ENCODE results near the gene NR4A1. TPM values are rescaled to one million over a fixed set of nuclear protein-coding genes. Genes with fewer than 3 reads are reported as not detected.

Gene NR4A1
- total and polyA plus RNA-seq, 10 donors, result 11.8 to 113 (median 50.3) TPM

DNA sequence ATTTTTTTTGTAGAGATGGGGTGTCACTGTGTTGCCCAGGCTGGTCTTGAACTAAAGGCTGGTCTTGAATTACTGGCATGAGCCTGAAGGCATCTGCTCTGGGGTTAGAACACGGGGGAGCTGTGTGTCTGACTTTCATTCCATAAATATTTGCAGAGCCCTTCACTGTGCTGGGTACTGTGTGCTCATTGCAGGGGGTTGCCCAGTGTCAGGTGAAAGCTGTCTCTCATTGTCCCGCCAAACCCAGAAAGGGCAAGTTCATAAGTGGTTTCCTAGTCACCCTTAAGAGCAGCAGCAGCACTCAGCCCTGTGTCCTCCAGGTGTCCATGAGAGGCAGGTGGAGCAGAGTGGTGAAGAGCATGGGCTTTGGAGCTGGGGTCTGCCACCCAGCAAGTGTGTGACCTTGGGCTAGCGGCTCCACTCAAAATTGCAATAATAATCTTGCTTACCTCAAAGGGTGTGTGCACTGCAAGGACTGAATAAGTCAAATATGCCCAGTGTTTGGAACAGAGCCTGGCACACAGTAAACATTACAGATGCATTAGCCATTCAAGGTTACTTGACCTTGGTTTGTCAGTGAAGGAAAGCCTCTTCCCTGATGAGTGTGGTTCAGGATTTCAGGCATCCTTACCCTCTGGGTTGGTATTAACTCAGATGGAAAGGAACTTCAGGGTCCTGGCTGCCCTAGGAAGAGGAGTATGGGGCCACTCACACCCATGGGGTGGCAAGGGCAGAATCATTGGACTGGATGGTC is 23.9 kb downstream of the NR4A1 start:
- H3K27ac ChIP-seq, result peak overlapping the region in 4 of 8 donors; percentile 26 to 78 (median 57)
- peaks cover 18 to 76% (median 55%) of the 10 kb centered on the region in 6 donors for H3K4me1 ChIP-seq
- H3K9me3 ChIP-seq, result no peaks in the 10 kb centered on the region
- 76 to 90% (median 89%) methylated on average over 2 to 3 of the region's 3 CpGs for WGBS, 5 donors
- no peaks in the 10 kb centered on the region for H3K27me3 ChIP-seq (replicated peaks in 1 of 7)
- H3K36me3 ChIP-seq, result peaks cover 0 to 88% (median 43%) of the 10 kb centered on the region in 6 donors
- no peak for TF ChIP-seq POLR2AphosphoS5 (IDR thresholded peaks at IDR 0.05)
- TF ChIP-seq, protein P1, sequence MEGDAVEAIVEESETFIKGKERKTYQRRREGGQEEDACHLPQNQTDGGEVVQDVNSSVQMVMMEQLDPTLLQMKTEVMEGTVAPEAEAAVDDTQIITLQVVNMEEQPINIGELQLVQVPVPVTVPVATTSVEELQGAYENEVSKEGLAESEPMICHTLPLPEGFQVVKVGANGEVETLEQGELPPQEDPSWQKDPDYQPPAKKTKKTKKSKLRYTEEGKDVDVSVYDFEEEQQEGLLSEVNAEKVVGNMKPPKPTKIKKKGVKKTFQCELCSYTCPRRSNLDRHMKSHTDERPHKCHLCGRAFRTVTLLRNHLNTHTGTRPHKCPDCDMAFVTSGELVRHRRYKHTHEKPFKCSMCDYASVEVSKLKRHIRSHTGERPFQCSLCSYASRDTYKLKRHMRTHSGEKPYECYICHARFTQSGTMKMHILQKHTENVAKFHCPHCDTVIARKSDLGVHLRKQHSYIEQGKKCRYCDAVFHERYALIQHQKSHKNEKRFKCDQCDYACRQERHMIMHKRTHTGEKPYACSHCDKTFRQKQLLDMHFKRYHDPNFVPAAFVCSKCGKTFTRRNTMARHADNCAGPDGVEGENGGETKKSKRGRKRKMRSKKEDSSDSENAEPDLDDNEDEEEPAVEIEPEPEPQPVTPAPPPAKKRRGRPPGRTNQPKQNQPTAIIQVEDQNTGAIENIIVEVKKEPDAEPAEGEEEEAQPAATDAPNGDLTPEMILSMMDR (IDR thresholded peaks at IDR 0.05 in 8 of 11, conservative IDR thresholded peaks at IDR 0.05 in 3 of 11), result no peak
- TF ChIP-seq POLR2A (IDR thresholded peaks at IDR 0.05), result no peak
- no peak overlapping the region for H3K4me3 ChIP-seq
- intact Hi-C loops (cut with DNase I; ENCODE audit: low total_unique reads), result no loop called here
- DNase-seq, result no peak

DNA sequence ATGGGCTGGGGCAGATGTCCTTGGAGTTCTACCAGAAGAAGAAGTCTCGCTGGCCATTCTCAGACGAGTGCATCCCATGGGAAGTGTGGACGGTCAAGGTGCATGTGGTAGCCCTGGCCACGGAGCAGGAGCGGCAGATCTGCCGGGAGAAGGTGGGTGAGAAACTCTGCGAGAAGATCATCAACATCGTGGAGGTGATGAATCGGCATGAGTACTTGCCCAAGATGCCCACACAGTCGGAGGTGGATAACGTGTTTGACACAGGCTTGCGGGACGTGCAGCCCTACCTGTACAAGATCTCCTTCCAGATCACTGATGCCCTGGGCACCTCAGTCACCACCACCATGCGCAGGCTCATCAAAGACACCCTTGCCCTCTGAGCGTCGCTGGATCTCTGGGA is 25.6 kb downstream of the NR4A1 start:
- Histone ChIP-seq H3K9me3 (no peaks in the 10 kb centered on the region), H3K4me3 (no peak overlapping the region), H3K4me1 (peaks cover 14 to 76% (median 55%) of the 10 kb centered on the region in 6 donors), H3K27me3 (replicated peaks in 1 of 7) (no peaks in the 10 kb centered on the region), H3K36me3 (peaks cover 0 to 86% (median 43%) of the 10 kb centered on the region in 6 donors), H3K27ac (no peak overlapping the region)
- intact Hi-C loops (cut with DNase I; ENCODE audit: low total_unique reads), result no loop called here
- DNase-seq, result no peak
- no peak for TF ChIP-seq POLR2A (IDR thresholded peaks at IDR 0.05)
- TF ChIP-seq POLR2AphosphoS5 (IDR thresholded peaks at IDR 0.05), result peak in 1 of 3 donors; percentile 15
- WGBS, 5 donors, result 93 to 98% (median 93%) methylated on average over 16 of the region's 16 CpGs

DNA sequence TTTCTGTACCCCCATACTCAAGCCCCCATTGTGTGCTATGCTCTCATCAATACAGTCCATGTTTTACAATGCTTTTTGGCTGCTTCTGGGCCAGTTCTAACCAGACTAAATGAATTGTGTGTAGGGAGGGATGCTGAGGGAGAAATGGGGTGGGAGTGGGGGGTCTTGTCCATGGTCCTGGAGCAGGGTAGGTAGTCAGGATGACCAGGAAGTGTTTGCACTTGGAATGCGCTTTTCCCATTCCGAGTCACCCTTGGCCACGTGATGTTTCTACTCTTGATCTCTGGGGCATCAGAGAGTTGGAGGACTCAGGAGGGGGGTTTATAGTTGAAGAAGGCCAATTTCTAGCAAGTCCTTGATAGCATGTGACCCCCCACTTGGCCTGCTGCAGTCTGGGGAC is 27.0 kb downstream of the NR4A1 start:
- Histone ChIP-seq H3K4me3 (no peak overlapping the region), H3K4me1 (peaks cover 25 to 76% (median 58%) of the 10 kb centered on the region in 6 donors), H3K27me3 (replicated peaks in 1 of 7) (no peaks in the 10 kb centered on the region), H3K36me3 (peaks cover 0 to 71% (median 42%) of the 10 kb centered on the region in 6 donors), H3K27ac (no peak overlapping the region), H3K9me3 (no peaks in the 10 kb centered on the region)
- DNase-seq, result no peak
- 90 to 95% (median 93%) methylated on average over 3 of the region's 3 CpGs for WGBS, 5 donors
- TF ChIP-seq POLR2A (IDR thresholded peaks at IDR 0.05) (no peak), POLR2AphosphoS5 (IDR thresholded peaks at IDR 0.05) (no peak)
- TF ChIP-seq, protein P1 (IDR thresholded peaks at IDR 0.05 in 8 of 11, conservative IDR thresholded peaks at IDR 0.05 in 3 of 11), result no peak
- intact Hi-C loops (cut with DNase I; ENCODE audit: low total_unique reads), result no loop called here

DNA sequence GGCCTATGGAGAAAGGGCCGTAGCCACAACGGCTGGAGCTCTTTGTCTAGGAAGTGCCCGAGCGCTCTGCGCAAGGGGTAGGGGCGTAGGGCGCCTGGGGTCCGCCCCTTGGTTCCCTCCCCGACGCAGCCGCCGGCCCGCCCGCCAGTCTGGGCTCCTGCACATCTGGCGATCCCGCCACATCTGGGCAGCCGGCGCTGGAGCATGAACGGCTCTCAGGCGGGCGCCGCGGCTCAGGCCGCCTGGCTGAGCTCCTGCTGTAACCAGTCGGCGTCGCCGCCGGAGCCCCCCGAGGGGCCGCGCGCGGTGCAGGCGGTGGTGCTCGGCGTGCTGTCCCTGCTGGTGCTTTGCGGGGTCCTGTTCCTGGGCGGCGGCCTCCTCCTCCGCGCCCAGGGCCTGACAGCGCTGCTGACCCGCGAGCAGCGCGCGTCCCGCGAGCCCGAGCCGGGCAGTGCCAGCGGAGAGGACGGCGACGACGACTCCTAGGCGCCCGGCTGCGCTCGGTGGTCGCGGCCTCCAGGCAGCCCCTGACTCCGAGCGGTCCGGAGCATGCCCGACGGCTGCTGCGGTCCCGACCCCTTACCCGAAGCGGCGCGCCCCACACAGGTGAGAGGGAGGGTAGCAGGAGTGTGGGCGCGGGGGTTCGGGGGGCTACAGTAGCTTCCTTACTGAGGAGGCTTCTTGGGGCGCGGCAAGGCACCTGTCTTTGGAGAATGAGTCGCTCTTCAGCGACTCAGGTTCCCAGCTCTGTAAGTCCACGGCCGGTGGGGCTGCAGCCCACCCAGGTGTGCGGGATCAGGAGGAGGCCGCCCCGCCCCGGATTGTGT is 28.5 kb downstream of the NR4A1 start, which contains the start of gene SMIM41:
Gene SMIM41 (plus strand): TSS at position 129 of the 827 bp plus-strand sequence. CDS start 76 bp downstream, at position 205.
- peak within 1 kb of the TSS in 6 of 8 donors; percentile 3 to 58 (median 20) for H3K4me3 ChIP-seq

More for the DNA sequence above, 28.5 kb downstream of the NR4A1 start, which contains the start of gene SMIM41:
- Histone ChIP-seq H3K27me3 (replicated peaks in 1 of 7) (no peaks in the 10 kb centered on the region), H3K36me3 (peaks cover 0 to 56% (median 31%) of the 10 kb centered on the region in 6 donors), H3K9me3 (no peaks in the 10 kb centered on the region), H3K4me1 (peaks cover 28 to 67% (median 48%) of the 10 kb centered on the region in 6 donors), H3K27ac (peak within 1 kb of the TSS in 7 of 8 donors; percentile 78 to 88 (median 79))
- intact Hi-C loops (cut with DNase I; ENCODE audit: low total_unique reads), result no loop called here
- no peak for DNase-seq
- WGBS, 5 donors, result 77 to 93% (median 85%) methylated on average over 31 to 87 of the region's 87 CpGs
- TF ChIP-seq POLR2AphosphoS5 (IDR thresholded peaks at IDR 0.05) (peak in 2 of 3 donors; percentile 61 to 71), POLR2A (IDR thresholded peaks at IDR 0.05) (no peak)
- TF ChIP-seq, protein P1 (IDR thresholded peaks at IDR 0.05 in 8 of 11, conservative IDR thresholded peaks at IDR 0.05 in 3 of 11), result no peak
